GM21367 (cell line): Measurements from ENCODE around the gene FHOD3.

Experiments
- ATAC-seq: cut with Tn5 transposase; IDR thresholded peaks from one replicate; pipeline ENCODE4 v1.9.1; 2021; ENCODE audit not compliant: unreplicated experiment

Gene FHOD3

GRCh38 chr18:36297417-36298125 is at the start of gene FHOD3:
Gene FHOD3 (plus strand): TSS chr18:36297713. CDS start chr18:36297836, 123 bp downstream.
- ATAC-seq = no peak

GRCh38 chr18:36249392-36249791 is 48.1 kb upstream of the FHOD3 start:
- no peak for ATAC-seq

- ATAC-seq = no peak
These were observed 46.7 kb upstream of the FHOD3 start for GRCh38 chr18:36250827-36251226.

DNA sequence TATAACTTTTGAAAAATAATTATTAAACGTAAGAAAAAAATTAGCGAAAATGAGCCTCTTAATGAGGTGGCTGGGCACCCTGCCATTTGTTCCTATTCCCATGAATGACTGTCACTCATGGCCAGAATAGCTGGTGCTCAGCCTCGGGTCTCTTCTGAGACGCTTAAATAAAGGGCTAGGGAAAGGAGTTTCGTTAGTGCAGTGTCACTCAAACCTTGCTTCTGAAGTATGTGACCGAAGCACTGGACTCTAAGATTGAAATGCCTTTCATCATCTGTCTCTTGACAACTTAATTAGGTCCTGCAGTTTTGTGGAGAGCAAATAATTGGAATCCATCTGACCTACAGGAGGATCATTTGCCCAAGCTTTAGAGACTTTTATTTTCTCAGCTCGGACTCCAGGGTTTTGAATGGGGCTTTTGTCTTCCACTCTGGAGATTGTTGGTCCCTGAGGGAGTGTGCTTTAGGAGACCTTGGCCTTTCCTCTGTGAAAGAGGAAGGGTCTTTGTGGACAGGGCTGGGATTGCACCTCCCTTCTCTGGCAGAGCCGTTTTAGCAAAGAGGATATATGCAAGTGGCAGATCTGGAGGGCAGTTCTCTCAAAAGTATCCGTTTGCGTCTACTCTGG is 42.3 kb upstream of the FHOD3 start:
- ATAC-seq = no peak

DNA sequence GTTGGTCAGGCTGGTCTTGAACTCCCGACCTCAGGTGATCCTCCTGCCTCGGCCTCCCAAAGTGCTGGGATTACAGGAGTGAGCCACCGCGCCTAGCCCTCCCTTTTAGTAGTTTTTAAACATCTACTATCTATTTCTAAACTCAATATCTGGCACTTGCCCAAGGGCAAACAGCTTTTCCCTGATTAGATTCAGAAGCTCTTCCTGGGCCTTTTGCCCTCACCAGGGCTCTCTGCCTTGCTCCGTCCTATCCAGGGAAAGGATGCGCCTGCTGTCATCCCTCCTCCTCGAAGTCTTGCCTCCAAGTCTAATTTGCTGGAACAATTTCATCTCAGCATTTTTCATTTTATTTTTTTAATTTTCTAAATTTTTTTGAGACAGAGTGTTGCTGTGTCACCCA is 41.4 kb upstream of the FHOD3 start:
- ATAC-seq = no peak

- ATAC-seq = no peak
These were observed 34.5 kb upstream of the FHOD3 start for GRCh38 chr18:36262971-36263370.

DNA sequence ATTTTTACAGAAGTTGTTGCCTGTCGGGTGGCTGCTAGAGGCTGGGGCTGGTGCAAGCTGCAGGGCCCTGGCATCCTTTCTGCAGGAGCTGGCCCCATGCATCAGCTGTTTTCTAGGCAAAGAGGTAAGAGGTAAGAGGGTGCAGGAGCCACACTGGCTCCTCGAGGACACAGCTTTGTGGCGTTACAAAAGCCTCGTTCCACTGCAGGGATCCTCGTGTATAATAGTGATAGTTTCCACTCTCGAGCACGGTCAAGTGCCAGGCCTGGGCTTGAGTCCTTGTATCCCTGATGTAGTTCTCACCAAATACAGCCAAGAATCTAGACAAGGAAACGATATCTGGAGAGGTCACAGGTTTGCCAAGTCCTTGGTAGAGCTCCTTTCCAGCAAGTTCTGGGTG is 33.2 kb upstream of the FHOD3 start:
- ATAC-seq = no peak

- ATAC-seq = no peak
These were observed 32.5 kb upstream of the FHOD3 start for GRCh38 chr18:36265015-36265414.

GRCh38 chr18:36269157-36269556 is 28.4 kb upstream of the FHOD3 start:
- ATAC-seq = no peak

DNA sequence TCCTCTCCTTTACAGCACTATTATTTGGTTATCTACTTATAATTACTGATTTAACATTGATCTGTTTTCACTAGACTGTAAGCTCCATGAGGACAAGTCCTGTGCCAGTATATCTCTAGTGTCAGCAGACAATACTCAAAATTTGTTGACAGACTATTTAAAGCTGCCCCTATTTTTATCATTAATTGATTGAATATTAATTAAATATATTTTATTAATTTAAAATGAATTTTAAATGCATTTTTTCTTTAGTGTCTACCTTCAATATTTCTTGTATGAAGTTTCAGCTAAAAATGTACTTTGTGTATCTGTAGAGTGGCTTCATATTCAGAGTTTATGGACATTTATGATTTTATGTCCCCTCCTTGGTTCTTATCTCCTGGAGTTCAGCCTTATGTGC is 26.4 kb upstream of the FHOD3 start:
- ATAC-seq = no peak

DNA sequence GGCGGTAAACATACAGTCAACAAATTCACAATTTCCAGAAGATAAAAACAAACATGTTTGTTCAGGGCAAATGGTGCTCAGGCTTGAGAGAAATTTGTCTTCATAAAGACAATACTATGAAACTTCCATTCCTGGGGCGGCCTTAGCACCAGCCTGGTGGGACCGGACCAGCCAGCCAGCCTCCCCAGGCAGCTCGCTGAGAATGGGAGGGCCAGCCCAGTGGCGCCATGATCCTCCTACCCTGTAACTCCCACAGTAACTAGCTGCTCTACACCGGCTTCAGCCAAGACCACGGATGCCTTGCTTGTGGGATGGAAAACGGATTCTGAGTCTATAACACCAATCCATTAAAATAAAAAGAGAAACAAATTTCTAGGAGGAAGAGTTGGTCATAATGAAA is 24.2 kb upstream of the FHOD3 start:
- no peak for ATAC-seq

- no peak for ATAC-seq
These were observed 23.3 kb upstream of the FHOD3 start for GRCh38 chr18:36274083-36274715.

- ATAC-seq = no peak
These were observed 22.0 kb upstream of the FHOD3 start for GRCh38 chr18:36275561-36275960.

GRCh38 chr18:36279001-36279400 is 18.5 kb upstream of the FHOD3 start:
- no peak for ATAC-seq

DNA sequence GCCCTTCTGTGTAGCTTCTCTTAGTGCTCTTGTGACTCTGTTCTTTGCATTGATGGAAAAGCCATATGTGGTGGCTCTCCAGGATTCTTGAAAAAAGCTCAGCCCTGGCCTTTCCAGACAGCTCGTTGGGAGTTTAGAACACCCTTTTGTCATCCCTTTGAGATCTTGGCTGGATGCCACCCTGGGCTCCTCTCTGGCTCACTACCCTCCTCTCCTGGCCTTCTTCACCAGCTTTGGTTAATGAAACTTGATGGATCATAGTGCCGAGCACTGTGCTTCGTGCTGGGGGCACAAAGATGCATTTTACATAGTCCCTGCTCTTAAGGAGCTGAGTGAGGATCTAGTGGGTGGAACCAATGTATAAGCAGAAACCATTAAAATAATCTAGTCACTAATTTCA is 15.6 kb upstream of the FHOD3 start:
- no peak for ATAC-seq

- ATAC-seq = no peak
These were observed 14.1 kb upstream of the FHOD3 start for GRCh38 chr18:36283448-36283847.

- no peak for ATAC-seq
These were observed 13.2 kb upstream of the FHOD3 start for GRCh38 chr18:36284268-36284667.

- ATAC-seq = no peak
These were observed 12.7 kb upstream of the FHOD3 start for GRCh38 chr18:36284671-36285295.

- ATAC-seq = no peak
These were observed 9.9 kb upstream of the FHOD3 start for GRCh38 chr18:36287653-36288052.

- ATAC-seq = no peak
These were observed 8.8 kb upstream of the FHOD3 start for GRCh38 chr18:36288689-36289088.

GRCh38 chr18:36294031-36294430 is 3.5 kb upstream of the FHOD3 start:
- no peak for ATAC-seq

GRCh38 chr18:36295214-36295613 is 2.3 kb upstream of the FHOD3 start:
- ATAC-seq = no peak
